Measurements from ENCODE around the gene ZXDB. TPM values are rescaled to one million over a fixed set of nuclear protein-coding genes. Genes with fewer than 3 reads are reported as not detected.
"Not testable (repeated sequence)": the region's sequence is repeated elsewhere in the genome, so short reads cannot be mapped to it uniquely, and the experiment has no call there.

ZXDB gene
- total RNA-seq, 1 donor from 2014 or later = 7.1 TPM

GRCh38 chrX:57587062-57587461 lies 4.7 kb upstream of the ZXDB start:
- no peak for TF ChIP-seq CTCF (conservative IDR thresholded peaks at IDR 0.05)
- peaks cover 2% of the 10 kb centered on the region for H3K9me3 Mint-ChIP-seq
- H3K27me3 Mint-ChIP-seq (ENCODE audit: low read depth) = no peaks in the 10 kb centered on the region
- H3K4me3 Mint-ChIP-seq = no peak overlapping the region
- H3K36me3 Mint-ChIP-seq (ENCODE audit: low read depth) = no peaks in the 10 kb centered on the region
- H3K27ac Mint-ChIP-seq (ENCODE audit: unreplicated experiment) = no peak overlapping the region
- H3K4me1 Mint-ChIP-seq = peaks cover 12% of the 10 kb centered on the region
- no peak for DNase-seq (ENCODE audit: low read depth, low spot score)

DNA sequence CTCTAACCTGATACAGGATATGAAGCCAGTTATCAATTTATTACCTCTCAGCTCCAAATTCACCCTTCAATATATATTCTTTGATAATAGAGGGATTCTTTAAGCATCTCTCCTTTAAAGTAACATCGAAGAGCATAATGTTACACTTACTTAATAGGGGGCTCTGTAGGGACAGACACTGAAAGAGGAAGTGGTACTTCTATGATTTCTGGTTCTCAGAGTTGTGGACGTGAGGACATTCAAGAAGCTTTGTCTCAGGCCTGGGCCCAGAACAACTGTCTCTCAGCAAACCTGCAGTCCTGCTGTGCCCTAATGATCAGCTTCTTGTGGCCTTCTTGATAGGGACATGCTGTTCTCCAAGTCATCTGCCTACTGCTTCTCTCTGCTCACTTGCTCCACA lies 4.2 kb upstream of the ZXDB start:
- H3K27ac Mint-ChIP-seq (ENCODE audit: unreplicated experiment) = no peak overlapping the region
- DNase-seq (ENCODE audit: low read depth, low spot score) = no peak
- H3K27me3 Mint-ChIP-seq (ENCODE audit: low read depth) = no peaks in the 10 kb centered on the region
- H3K9me3 Mint-ChIP-seq = peaks cover 2% of the 10 kb centered on the region
- no peaks in the 10 kb centered on the region for H3K36me3 Mint-ChIP-seq (ENCODE audit: low read depth)
- peaks cover 12% of the 10 kb centered on the region for H3K4me1 Mint-ChIP-seq
- H3K4me3 Mint-ChIP-seq = no peak overlapping the region
- TF ChIP-seq CTCF (conservative IDR thresholded peaks at IDR 0.05) = no peak

DNA sequence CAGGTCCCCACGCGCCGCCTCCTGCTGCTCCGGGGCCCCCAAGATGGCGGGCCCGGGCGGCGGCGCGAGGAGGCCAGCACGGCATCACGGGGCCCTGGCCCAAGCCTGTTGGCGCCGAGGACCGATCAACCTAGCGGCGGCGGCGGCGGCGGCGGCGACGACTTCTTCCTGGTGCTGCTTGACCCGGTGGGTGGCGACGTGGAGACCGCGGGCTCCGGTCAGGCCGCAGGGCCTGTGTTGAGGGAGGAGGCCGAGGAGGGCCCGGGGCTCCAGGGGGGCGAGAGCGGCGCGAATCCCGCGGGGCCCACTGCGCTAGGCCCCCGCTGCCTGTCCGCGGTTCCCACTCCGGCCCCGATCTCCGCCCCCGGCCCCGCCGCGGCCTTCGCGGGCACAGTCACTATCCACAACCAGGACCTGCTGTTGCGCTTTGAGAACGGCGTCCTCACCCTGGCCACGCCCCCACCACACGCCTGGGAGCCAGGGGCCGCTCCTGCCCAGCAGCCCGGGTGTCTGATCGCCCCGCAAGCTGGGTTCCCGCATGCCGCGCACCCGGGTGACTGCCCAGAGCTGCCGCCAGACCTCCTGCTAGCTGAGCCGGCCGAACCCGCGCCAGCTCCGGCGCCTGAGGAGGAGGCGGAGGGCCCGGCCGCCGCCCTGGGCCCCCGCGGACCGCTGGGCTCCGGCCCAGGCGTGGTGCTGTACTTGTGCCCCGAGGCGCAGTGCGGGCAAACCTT lies 516 bp downstream of the ZXDB start:
- H3K27ac Mint-ChIP-seq (ENCODE audit: unreplicated experiment); H3K9me3 Mint-ChIP-seq; H3K27me3 Mint-ChIP-seq (ENCODE audit: low read depth); H3K36me3 Mint-ChIP-seq (ENCODE audit: low read depth): not testable (repeated sequence)
- DNase-seq (ENCODE audit: low read depth, low spot score) = peak; percentile 18
- peak overlapping the region; percentile 71 for H3K4me3 Mint-ChIP-seq
- peaks cover 38% of the 10 kb centered on the region for H3K4me1 Mint-ChIP-seq

- not testable (repeated sequence) for H3K9me3 Mint-ChIP-seq; H3K36me3 Mint-ChIP-seq (ENCODE audit: low read depth); H3K27me3 Mint-ChIP-seq (ENCODE audit: low read depth); H3K27ac Mint-ChIP-seq (ENCODE audit: unreplicated experiment)
- H3K4me1 Mint-ChIP-seq = peaks cover 38% of the 10 kb centered on the region
- H3K4me3 Mint-ChIP-seq = peak overlapping the region; percentile 71
- TF ChIP-seq CTCF (conservative IDR thresholded peaks at IDR 0.05) = peak; percentile 39
- peak; percentile 10 for DNase-seq (ENCODE audit: low read depth, low spot score)
Observed at GRCh38 chrX:57592894-57593215, 1.0 kb downstream of the ZXDB start.

- no peak for DNase-seq (ENCODE audit: low read depth, low spot score)
- Mint-ChIP-seq H3K4me1 (peaks cover 38% of the 10 kb centered on the region), H3K4me3 (peak overlapping the region; percentile 22), H3K36me3 (ENCODE audit: low read depth) (peaks cover 3% of the 10 kb centered on the region), H3K9me3 (no peaks in the 10 kb centered on the region), H3K27me3 (ENCODE audit: low read depth) (no peaks in the 10 kb centered on the region), H3K27ac (ENCODE audit: unreplicated experiment) (no peak overlapping the region)
- TF ChIP-seq CTCF (conservative IDR thresholded peaks at IDR 0.05) = no peak
Observed at GRCh38 chrX:57595381-57595811, 3.6 kb downstream of the ZXDB start.

DNA sequence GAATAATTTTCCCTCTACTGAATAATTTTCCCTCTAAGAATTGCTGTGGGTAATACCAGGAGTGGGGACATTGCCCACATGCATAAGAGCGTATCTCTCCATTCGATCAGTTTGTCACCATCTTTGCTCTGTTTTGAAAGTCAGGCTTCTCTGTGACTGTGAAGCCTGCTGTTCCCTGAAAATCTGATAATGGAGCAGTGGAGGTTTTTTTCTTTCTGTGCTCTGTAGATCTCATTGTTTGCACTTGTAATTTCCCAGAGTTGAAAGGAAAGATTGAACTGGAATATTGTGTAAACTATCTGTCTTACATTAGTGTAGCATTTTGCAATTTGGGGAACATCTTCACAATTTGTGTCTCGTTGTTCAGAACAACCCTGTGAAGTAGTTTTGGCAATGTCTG lies 4.3 kb downstream of the ZXDB start:
- Mint-ChIP-seq H3K4me3 (peak overlapping the region; percentile 69), H3K27ac (ENCODE audit: unreplicated experiment) (peak overlapping the region; percentile 86), H3K36me3 (ENCODE audit: low read depth) (peaks cover 3% of the 10 kb centered on the region), H3K9me3 (no peaks in the 10 kb centered on the region), H3K27me3 (ENCODE audit: low read depth) (no peaks in the 10 kb centered on the region), H3K4me1 (peaks cover 32% of the 10 kb centered on the region)
- no peak for TF ChIP-seq CTCF (conservative IDR thresholded peaks at IDR 0.05)
- no peak for DNase-seq (ENCODE audit: low read depth, low spot score)

Measured in neural crest cell (in vitro differentiated cells).